ENCODE data around the gene PPM1D.
A peak's percentile ranks its signal among the peaks of the same experiment; 100 is the strongest.
"Not testable (repeated sequence)": the region's sequence is repeated elsewhere in the genome, so short reads cannot be mapped to it uniquely, and the experiment has no call there.

The PPM1D gene

DNA sequence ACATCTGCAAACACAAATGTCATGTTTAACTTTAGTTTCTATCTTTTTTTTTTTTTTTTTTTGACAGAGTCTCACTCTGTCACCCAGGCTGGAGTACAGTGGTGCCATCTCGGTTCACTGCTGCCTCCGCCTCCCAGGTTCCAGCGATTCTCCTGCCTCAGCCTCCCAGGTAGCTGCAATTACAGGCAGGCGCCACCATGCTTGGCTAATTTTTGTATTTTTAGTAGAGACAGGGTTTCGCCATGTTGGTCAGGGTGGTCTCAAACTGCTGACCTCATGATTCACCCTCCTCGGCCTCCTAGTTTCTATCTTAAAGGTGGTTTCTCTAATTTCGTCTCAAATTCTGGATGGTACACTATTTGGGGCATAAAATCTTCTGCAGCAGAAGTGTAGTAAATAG lies 5.8 kb upstream of the PPM1D start:
- not testable (repeated sequence) for DNase-seq

- DNase-seq, result peak; percentile 54
Measured at GRCh38 chr17:60594734-60595133, 5.3 kb upstream of the PPM1D start.

GRCh38 chr17:60597297-60597696 lies 2.7 kb upstream of the PPM1D start:
- DNase-seq, result no peak

DNA sequence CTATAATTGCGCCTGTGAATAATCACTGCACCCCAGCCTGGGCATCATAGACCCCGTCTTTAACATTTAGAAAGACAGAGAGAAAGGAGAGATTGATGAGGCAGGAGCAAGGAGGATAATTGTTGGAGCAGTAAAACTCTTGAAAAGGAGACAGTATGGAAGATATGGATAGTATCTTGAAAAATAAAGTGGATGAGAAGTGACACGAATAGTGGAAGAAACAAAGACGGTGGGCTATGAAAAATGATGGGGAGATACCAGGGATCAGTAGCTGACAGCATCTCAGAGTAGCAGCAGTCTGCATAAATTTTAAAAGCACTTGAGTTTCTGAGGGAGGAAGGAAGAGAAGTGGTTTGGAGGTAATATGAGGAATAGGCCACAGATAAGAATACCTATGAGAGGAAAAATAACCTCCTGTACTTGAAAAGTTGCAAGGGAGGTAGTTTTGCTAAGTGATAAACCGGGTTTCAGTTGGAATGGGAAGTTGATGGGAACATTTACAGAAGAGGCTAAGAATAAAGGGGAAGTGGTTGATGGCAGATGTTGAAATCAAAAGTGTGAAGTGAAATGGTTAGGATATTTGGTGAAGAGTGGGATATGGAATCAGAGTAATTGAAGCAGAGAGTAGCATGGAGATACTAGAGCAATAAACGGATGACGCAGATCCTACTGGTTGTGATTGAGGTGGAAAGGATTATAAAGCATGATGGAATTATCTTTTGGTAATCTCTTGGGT lies 1.8 kb upstream of the PPM1D start:
- no peak for DNase-seq

GRCh38 chr17:60599220-60599619 lies 773 bp upstream of the PPM1D start:
- no peak for DNase-seq

GRCh38 chr17:60600490-60601446 lies 775 bp downstream of the PPM1D start:
- peak; percentile 86 for DNase-seq

- peak; percentile 68 for DNase-seq
Measured at GRCh38 chr17:60601447-60602384, 1.7 kb downstream of the PPM1D start.

DNA sequence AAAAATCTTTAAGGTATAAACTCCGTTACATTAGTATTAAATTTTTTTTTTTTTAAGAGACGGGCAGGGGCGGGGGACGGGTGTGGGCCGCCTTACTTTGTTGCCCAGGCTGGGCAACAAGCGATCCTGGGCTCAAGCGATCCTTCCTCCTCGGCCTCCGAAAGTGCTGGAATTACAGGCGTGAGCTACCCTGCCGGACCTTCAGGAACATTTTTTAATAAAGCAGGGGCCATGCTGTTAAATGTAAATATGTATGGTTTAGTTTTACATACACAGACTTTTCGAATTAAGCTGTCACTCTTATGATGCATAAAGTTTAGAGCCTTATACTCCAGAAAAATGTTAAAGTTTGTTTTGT lies 2.4 kb downstream of the PPM1D start:
- DNase-seq, result no peak

- DNase-seq, result no peak
Measured at GRCh38 chr17:60602871-60603270, 2.9 kb downstream of the PPM1D start.

DNA sequence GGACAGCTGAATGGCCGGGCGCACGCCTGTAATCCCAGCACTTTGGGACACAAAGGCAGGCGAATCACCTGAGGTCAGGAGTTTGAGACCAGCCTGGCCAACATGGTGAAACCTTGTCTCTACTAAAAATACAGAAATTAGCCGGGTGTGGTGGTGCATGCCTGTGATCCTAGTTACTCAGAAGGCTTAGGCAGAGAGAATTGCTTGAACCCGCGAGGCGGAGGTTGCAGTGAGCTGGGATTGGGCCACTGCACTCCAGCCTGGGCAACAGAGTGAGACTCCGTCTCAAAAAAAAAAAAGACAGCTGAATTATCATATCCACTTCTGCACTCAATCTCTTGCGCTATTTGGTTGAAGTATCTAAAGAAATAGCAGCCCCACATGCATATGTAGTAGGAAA lies 3.5 kb downstream of the PPM1D start:
- not testable (repeated sequence) for DNase-seq

DNA sequence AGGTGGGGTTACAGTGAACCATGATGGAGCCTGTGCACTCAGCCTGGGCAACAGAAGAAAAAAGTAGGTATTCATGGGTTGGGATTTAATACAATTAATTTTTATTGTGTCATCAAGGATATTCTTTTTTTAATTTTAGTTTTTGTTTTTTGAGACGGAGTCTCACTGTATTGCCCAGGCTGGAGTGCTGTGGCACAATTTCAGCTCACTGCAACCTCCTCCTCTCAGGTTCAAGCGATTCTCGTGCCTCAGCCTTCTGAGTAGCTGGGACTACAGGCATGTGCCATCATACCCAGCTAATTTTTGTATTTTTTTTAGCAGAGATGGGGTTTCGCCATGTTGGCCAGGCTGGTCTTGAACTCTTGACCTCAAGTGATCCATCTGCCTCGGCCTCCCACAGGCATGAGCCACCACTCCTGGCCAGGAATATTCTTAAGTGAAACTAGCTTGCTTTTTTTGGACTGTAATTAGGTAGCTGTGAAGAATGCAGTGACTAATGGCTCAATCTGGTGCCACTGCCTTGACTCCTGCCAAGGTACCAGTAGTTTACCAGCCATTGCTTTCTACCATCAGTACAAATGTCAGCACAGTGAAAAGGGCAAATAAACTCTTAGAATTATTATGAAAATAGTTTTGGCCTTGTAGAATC lies 4.8 kb downstream of the PPM1D start:
- DNase-seq, result no peak

- DNase-seq, result no peak
Measured at GRCh38 chr17:60606036-60606435, 6.0 kb downstream of the PPM1D start.

- DNase-seq, result peak; percentile 30
Measured at GRCh38 chr17:60610473-60610872, 10.5 kb downstream of the PPM1D start.

GRCh38 chr17:60611321-60611720 lies 11.3 kb downstream of the PPM1D start:
- DNase-seq, result not testable (repeated sequence)

- DNase-seq, result no peak
Measured at GRCh38 chr17:60613325-60613724, 13.3 kb downstream of the PPM1D start.

DNA sequence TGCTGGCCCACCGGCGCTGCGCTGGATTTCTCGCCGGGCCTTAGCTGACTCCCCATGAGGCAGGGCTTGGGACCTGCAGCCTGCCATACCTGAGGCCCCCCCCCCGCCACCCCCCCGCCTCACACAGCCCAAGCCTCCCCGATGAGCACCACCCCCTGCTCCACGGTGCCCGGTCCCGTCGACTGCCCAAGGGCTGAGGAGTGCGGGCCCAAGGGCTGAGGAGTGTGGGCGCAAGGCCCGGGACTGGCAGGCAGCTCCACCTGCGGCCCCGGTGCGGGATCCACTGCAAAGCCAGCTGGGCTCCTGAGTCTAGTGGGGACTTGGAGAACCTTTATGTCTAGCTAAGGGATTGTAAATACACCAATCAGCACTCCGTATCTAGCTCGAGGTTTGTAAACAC lies 13.8 kb downstream of the PPM1D start:
- DNase-seq, result not testable (repeated sequence)

DNA sequence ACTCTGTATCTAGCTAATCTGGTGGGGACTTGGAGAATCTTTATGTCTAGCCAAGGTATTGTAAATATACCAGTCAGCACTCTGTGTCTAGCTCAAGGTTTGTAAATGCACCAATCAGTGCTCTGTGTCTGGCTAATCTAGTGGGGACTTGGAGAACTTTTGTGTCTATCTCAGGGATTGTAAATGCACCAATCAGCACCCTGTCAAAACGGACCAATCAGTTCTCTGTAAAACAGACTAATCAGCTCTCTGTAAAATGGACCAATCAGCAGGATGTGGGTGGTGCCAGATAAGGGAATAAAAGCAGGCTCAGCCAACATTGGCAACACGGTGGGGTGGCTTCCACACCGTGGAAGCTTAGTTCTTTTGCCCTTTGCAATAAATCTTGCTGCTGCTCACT lies 14.3 kb downstream of the PPM1D start:
- DNase-seq, result not testable (repeated sequence)

GRCh38 chr17:60615108-60615507 lies 15.1 kb downstream of the PPM1D start:
- no peak for DNase-seq

DNA sequence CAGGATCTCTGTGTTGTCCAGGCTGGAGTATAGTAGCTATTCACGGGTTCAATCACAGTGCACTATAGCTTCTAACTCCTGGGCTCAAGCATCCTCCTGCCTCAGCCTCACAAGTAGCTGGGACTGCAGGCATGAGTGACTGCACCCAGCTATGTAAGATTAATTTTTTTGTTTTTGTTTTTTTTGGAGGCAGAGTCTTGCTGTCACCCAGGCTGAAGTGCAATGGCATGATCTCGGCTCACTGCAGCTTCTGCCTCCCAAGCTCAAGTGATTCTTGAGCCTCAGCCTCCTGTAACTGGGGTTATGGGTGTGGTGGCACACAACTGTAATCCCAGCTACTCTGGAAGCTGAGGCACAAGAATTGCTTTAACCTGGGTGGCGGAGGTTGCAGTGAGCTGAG lies 15.8 kb downstream of the PPM1D start:
- DNase-seq, result no peak

DNA sequence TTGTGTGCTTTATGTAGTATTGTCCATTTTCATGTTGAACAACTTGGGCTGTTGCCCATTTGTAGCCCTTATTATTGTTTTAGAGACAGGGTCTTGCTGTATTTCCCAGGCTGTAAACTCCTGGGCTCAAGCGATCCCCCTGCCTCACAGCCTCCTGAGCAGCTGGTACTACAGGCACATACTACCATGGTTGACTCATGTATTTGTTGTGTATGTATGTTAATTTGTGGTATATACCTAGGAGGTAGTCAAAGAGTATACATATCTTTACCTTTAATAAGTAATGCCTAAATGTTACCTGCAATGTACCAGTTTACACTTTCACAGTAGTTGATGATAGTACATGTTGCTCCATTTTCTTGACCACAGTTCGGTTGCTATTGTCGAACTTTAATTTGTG lies 18.1 kb downstream of the PPM1D start:
- DNase-seq, result no peak

GRCh38 chr17:60618854-60619526 lies 19.0 kb downstream of the PPM1D start:
- DNase-seq, result no peak

- no peak for DNase-seq
Measured at GRCh38 chr17:60622961-60623360, 23.0 kb downstream of the PPM1D start.

All from DMS53 (cell line).